ENCODE measurements around the gene HMGB1.

DNA sequence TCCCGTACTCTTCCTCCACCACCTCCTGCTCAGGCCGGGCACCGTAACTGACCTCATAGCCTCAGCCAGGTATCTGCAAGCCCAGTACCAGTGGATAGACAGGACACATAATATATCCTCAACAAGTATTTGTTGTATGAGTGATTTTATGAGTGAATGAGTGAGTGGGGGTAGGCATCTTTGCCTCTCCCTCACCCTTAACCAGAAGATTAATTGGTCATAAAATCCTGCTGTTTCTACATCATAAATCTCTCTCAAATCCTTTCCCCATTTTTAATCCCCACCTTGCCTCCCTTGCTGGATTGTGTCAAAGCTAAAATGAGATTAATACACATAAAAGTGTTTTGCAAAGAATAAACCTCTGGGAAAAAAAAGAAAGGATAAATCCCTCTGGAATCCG, 44.4 kb upstream of the HMGB1 start:
- TF ChIP-seq, protein P1, sequence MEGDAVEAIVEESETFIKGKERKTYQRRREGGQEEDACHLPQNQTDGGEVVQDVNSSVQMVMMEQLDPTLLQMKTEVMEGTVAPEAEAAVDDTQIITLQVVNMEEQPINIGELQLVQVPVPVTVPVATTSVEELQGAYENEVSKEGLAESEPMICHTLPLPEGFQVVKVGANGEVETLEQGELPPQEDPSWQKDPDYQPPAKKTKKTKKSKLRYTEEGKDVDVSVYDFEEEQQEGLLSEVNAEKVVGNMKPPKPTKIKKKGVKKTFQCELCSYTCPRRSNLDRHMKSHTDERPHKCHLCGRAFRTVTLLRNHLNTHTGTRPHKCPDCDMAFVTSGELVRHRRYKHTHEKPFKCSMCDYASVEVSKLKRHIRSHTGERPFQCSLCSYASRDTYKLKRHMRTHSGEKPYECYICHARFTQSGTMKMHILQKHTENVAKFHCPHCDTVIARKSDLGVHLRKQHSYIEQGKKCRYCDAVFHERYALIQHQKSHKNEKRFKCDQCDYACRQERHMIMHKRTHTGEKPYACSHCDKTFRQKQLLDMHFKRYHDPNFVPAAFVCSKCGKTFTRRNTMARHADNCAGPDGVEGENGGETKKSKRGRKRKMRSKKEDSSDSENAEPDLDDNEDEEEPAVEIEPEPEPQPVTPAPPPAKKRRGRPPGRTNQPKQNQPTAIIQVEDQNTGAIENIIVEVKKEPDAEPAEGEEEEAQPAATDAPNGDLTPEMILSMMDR (IDR thresholded peaks at IDR 0.05): no peak
- no peak for TF ChIP-seq ZFX (IDR thresholded peaks at IDR 0.05; ENCODE audit: borderline replicate concordance)
